WTC11 (cell line): Measurements from ENCODE around the gene LDLRAD4. TPM values are rescaled to one million over a fixed set of nuclear protein-coding genes. Genes with fewer than 3 reads are reported as not detected.

Source experiments
- ATAC-seq: fragments of 200-7000 bp; cut with Tn5 transposase; 2 replicates; pipeline ENCODE4 v1.10.0; 2021; ENCODE audit warnings: mild to moderate bottlenecking, moderate library complexity
- CTCF ChIA-PET: fragments of 300-600 bp; sonication (Branson Sonifier 250); formaldehyde crosslinking; loops from one replicate; lab custom pipeline; 2021; ENCODE audit warnings: antibody characterized with exemption; lab: Charles Lee
- POLR2A ChIA-PET: fragments of 350-600 bp; sonication (Branson Sonifier 250); formaldehyde crosslinking; loops from one replicate; lab custom pipeline; 2021; ENCODE audit warnings: antibody characterized with exemption; lab: Charles Lee
- DNase-seq: peaks from one replicate; pipeline ENCODE4 v3.0.0; 2021; ENCODE audit warnings: low spot score
- H3K27ac Mint-ChIP-seq: 2 replicates; pipeline ENCODE4 v1.8.0; 2021; ENCODE audit warnings: mixed read lengths
- H3K27me3 Mint-ChIP-seq: 2 replicates; pipeline ENCODE4 v1.8.0; 2021; ENCODE audit warnings: low read depth, mild to moderate bottlenecking, moderate library complexity, mixed read lengths
- H3K36me3 Mint-ChIP-seq: 2 replicates; pipeline ENCODE4 v1.8.0; 2021; ENCODE audit warnings: mixed read lengths
- H3K4me1 Mint-ChIP-seq: 2 replicates; pipeline ENCODE4 v1.8.0; 2022; ENCODE audit warnings: mixed read lengths
- H3K4me3 Mint-ChIP-seq: 2 replicates; pipeline ENCODE4 v1.8.0; 2021; ENCODE audit warnings: mild to moderate bottlenecking, moderate library complexity, mixed read lengths
- H3K9me3 Mint-ChIP-seq: 2 replicates; pipeline ENCODE4 v1.8.0; 2021; ENCODE audit warnings: mixed read lengths
- ARID4B ChIP-seq: sonication (generic); formaldehyde crosslinking; IDR thresholded peaks from 2 replicates; pipeline ENCODE4 v1.8.0; 2023; ENCODE audit warnings: missing genetic modification reagents, mild to moderate bottlenecking, borderline replicate concordance
- ATF3 ChIP-seq: sonication (generic); formaldehyde crosslinking; conservative IDR thresholded peaks from 2 replicates; pipeline ENCODE4 v1.8.1; 2022; ENCODE audit warnings: mild to moderate bottlenecking, missing genetic modification reagents
- E2F1 ChIP-seq: sonication (generic); formaldehyde crosslinking; IDR thresholded peaks from 2 replicates; pipeline ENCODE4 v1.8.0; 2022; ENCODE audit warnings: mild to moderate bottlenecking, missing genetic modification reagents
- EMX1 ChIP-seq: fragments of 250-450 bp; sonication (Bioruptor Pico); IDR thresholded peaks from 2 replicates; pipeline ENCODE4 v1.8.0; 2021; ENCODE audit warnings: mild to moderate bottlenecking
- HMGA2 ChIP-seq: fragments of 250-450 bp; sonication (Bioruptor Pico); IDR thresholded peaks from 2 replicates; pipeline ENCODE4 v1.4.0; 2021; ENCODE audit warnings: mild to moderate bottlenecking, moderate library complexity
- MXD4 ChIP-seq: fragments of 250-450 bp; sonication (Bioruptor Pico); IDR thresholded peaks from 2 replicates; pipeline ENCODE4 v1.8.0; 2021; ENCODE audit warnings: mild to moderate bottlenecking, moderate library complexity, borderline replicate concordance
- RORB ChIP-seq: fragments of 250-450 bp; sonication (Bioruptor Pico); IDR thresholded peaks from 2 replicates; pipeline ENCODE4 v1.9.0; 2021; ENCODE audit warnings: mild to moderate bottlenecking
- SOX15 ChIP-seq: fragments of 250-450 bp; sonication (Bioruptor Pico); IDR thresholded peaks from 2 replicates; pipeline ENCODE4 v1.9.0; 2021; ENCODE audit warnings: mild to moderate bottlenecking
- STAT6 ChIP-seq: sonication (generic); formaldehyde crosslinking; conservative IDR thresholded peaks from 2 replicates; pipeline ENCODE4 v1.8.1; 2023; ENCODE audit warnings: mild to moderate bottlenecking, low read depth, missing genetic modification reagents, moderate library complexity
- ZNF121 ChIP-seq: sonication (generic); formaldehyde crosslinking; IDR thresholded peaks from 2 replicates; pipeline ENCODE4 v1.8.0; 2023; ENCODE audit warnings: missing genetic modification reagents
- ZNF532 ChIP-seq: fragments of 250-450 bp; sonication (Bioruptor Pico); IDR thresholded peaks from 2 replicates; pipeline ENCODE4 v1.9.0; 2021; ENCODE audit warnings: mild to moderate bottlenecking, borderline replicate concordance
- total RNA-seq: library from RNA; stranded (reverse); gene quantifications from 3 replicates; pipeline ENCODE4 v1.2.3, GENCODE V29; 2021

The LDLRAD4 gene
- total RNA-seq, 1 experiment from 2014 or later: 6.2 TPM

GRCh38 chr18:13470516-13471197 lies 252.1 kb downstream of the LDLRAD4 start:
- H3K4me1 Mint-ChIP-seq: peaks cover 17% of the 10 kb centered on the region
- peaks cover 4% of the 10 kb centered on the region for H3K36me3 Mint-ChIP-seq
- ChIA-PET CTCF (no interaction called here), POLR2A (no interaction called here)
- no peaks in the 10 kb centered on the region for H3K27me3 Mint-ChIP-seq
- no peak for TF ChIP-seq HMGA2 (CRISPR knock-in tag)
- TF ChIP-seq EMX1 (CRISPR knock-in tag): no peak
- no peak for TF ChIP-seq ZNF121 (CRISPR knock-in tag)
- TF ChIP-seq RORB (CRISPR knock-in tag): no peak
- no peak for TF ChIP-seq MXD4
- TF ChIP-seq SOX15 (CRISPR knock-in tag): no peak
- TF ChIP-seq ARID4B: no peak
- no peak for TF ChIP-seq ATF3
- no peak for ATAC-seq
- peaks cover 21% of the 10 kb centered on the region for H3K9me3 Mint-ChIP-seq
- no peak for DNase-seq
- H3K27ac Mint-ChIP-seq: 0 out of 2 replicates have a peak overlapping the region, but pooled peaks have one; percentile 75
- H3K4me3 Mint-ChIP-seq: no peak overlapping the region

GRCh38 chr18:13471198-13471845 lies 252.8 kb downstream of the LDLRAD4 start:
- Mint-ChIP-seq H3K4me1 (peaks cover 16% of the 10 kb centered on the region), H3K27ac (0 out of 2 replicates have a peak overlapping the region, but pooled peaks have one; percentile 75), H3K9me3 (peaks cover 21% of the 10 kb centered on the region), H3K27me3 (no peaks in the 10 kb centered on the region), H3K4me3 (no peak overlapping the region), H3K36me3 (peaks cover 4% of the 10 kb centered on the region)
- ChIA-PET POLR2A (no interaction called here), CTCF (interaction anchor here (0.6 kb wide), 1 partner anchor 255 kb away, joined by 3 read pairs; no protein-coding TSS in a partner anchor)
- TF ChIP-seq ZNF532 (CRISPR knock-in tag) (no peak), E2F1 (no peak), STAT6 (CRISPR knock-in tag) (no peak)
- DNase-seq (no peak), ATAC-seq (no peak)
